ENCODE data around the gene CHCHD6. TPM values are rescaled to one million over a fixed set of nuclear protein-coding genes. Genes with fewer than 3 reads are reported as not detected.
A peak's percentile ranks its signal among the peaks of the same experiment; 100 is the strongest.

The CHCHD6 gene
- total RNA-seq, 2 donors from 2014 or later = 23.6 to 34.4 TPM

DNA sequence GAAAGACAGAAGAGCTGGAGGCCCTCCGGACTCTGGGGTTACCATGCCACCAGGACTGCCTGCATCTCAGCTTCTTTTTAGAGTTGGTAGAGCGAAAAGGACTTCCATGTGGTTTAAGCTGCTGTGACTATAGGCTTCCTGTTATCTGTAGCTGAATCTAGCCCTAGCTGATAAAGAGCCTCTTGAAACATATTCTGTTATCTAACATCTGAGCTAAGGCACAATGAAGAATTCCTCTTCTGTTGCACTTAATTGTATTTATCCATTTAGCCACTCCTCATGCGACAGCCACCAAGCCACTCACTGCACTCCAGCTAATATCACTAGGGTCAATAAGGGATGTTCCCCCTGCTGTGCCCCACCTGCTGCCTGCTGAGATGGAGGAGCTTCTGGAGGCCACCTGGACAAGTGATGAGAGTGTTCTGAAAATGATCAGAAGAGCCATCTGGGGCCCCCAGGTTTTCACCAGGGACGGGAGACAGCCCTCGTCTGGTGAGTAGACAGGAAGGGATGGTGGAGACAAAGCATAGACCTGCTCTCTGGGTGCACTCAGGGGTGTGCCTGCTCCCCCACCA lies 184.2 kb downstream of the CHCHD6 start:
- H3K36me3 Mint-ChIP-seq (ENCODE audit: low read depth) = no peaks in the 10 kb centered on the region
- Histone ChIP-seq H3K36me3 (ENCODE audit: control insufficient read depth, insufficient read depth, low read length) (no peaks in the 10 kb centered on the region), H3K9me3 (ENCODE audit: control insufficient read depth, low read length) (no peaks in the 10 kb centered on the region), H3K4me3 (ENCODE audit: low read length) (peak overlapping the region; percentile 53), H3K27ac (ENCODE audit: low read depth, low read length) (no peak overlapping the region), H3K4me1 (ENCODE audit: control insufficient read depth, insufficient read depth, low read length) (peaks cover 21% of the 10 kb centered on the region), H3K9ac (ENCODE audit: extremely low read depth, low read length, poor library complexity, severe bottlenecking) (no peak overlapping the region), H3K27me3 (ENCODE audit: control insufficient read depth, insufficient read depth, low read length, poor library complexity, severe bottlenecking) (no peaks in the 10 kb centered on the region)
- 72 to 93% methylated on average over 2 to 5 of the region's 5 CpGs for WGBS, 2 experiments (ENCODE audit: insufficient coverage in 1 of 2, insufficient read length in 1 of 2)
- TF ChIP-seq, protein P1, sequence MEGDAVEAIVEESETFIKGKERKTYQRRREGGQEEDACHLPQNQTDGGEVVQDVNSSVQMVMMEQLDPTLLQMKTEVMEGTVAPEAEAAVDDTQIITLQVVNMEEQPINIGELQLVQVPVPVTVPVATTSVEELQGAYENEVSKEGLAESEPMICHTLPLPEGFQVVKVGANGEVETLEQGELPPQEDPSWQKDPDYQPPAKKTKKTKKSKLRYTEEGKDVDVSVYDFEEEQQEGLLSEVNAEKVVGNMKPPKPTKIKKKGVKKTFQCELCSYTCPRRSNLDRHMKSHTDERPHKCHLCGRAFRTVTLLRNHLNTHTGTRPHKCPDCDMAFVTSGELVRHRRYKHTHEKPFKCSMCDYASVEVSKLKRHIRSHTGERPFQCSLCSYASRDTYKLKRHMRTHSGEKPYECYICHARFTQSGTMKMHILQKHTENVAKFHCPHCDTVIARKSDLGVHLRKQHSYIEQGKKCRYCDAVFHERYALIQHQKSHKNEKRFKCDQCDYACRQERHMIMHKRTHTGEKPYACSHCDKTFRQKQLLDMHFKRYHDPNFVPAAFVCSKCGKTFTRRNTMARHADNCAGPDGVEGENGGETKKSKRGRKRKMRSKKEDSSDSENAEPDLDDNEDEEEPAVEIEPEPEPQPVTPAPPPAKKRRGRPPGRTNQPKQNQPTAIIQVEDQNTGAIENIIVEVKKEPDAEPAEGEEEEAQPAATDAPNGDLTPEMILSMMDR (conservative IDR thresholded peaks at IDR 0.05) = no peak
- H3K4me3 Mint-ChIP-seq = no peak overlapping the region
- DNase-seq = peak; percentile 75
- H3K4me1 Mint-ChIP-seq = peaks cover 37% of the 10 kb centered on the region
- H3K27me3 Mint-ChIP-seq (ENCODE audit: insufficient read depth) = no peaks in the 10 kb centered on the region
- peak overlapping the region; percentile 71 for H3K27ac Mint-ChIP-seq
- no peaks in the 10 kb centered on the region for H3K9me3 Mint-ChIP-seq

DNA sequence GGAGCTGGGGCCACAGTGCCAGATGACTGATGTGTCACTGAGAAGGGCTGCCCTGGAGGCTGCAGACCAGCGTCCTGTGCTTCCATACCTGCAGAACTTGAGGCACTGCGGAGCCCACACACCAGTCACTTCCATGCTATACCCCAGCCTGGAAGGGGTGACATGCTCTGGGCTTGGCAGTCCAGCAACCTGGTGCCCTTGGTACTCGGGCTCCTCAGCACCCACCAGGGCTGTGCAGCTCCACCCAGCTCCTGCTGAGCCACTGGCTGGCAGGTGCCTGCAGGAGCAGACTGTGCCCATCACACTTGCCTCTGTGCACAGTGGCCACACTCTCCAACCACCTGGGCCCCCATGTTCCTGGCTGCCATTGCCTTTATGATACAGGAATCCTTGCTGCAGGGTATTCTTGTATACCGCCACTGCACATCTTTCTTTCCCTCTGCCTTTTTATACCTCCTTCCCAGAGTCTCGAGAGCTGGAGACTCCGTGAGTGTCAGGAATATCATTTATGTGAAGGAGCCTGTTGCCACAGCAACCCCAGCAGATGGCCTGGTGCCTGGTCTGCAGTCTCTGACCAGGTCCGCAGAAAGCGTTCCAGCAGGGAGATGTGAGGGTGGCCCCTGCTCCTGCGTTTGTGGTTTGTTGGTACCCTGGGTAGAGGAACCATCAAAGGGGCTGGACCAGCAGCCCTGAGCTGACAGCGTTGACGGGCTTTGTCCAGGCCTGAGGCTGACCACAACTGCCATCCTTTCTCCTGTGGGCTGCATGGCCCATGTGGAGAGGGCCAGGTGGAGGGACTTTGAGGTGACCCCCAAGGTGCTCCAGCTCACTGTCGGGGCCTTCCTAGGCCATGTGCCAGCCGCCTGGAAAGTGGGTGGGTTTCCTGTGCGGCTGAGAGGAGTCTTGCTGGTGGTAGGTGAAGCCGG lies 185.5 kb downstream of the CHCHD6 start:
- H3K9ac ChIP-seq (ENCODE audit: extremely low read depth, low read length, poor library complexity, severe bottlenecking) = no peak overlapping the region
- H3K36me3 ChIP-seq (ENCODE audit: control insufficient read depth, insufficient read depth, low read length) = no peaks in the 10 kb centered on the region
- H3K27me3 Mint-ChIP-seq (ENCODE audit: insufficient read depth) = no peaks in the 10 kb centered on the region
- DNase-seq = no peak
- H3K27me3 ChIP-seq (ENCODE audit: control insufficient read depth, insufficient read depth, low read length, poor library complexity, severe bottlenecking) = no peaks in the 10 kb centered on the region
- H3K9me3 ChIP-seq (ENCODE audit: control insufficient read depth, low read length) = no peaks in the 10 kb centered on the region
- peak overlapping the region; percentile 10 for H3K27ac ChIP-seq (ENCODE audit: low read depth, low read length)
- H3K4me3 Mint-ChIP-seq = no peak overlapping the region
- no peak overlapping the region for H3K27ac Mint-ChIP-seq
- no peaks in the 10 kb centered on the region for H3K9me3 Mint-ChIP-seq
- TF ChIP-seq, protein P1 (conservative IDR thresholded peaks at IDR 0.05) = no peak
- peaks cover 21% of the 10 kb centered on the region for H3K4me1 ChIP-seq (ENCODE audit: control insufficient read depth, insufficient read depth, low read length)
- no peaks in the 10 kb centered on the region for H3K36me3 Mint-ChIP-seq (ENCODE audit: low read depth)
- peaks cover 37% of the 10 kb centered on the region for H3K4me1 Mint-ChIP-seq
- 92 to 93% methylated on average over 5 to 15 of the region's 15 CpGs for WGBS, 2 experiments (ENCODE audit: insufficient coverage in 1 of 2, insufficient read length in 1 of 2)
- H3K4me3 ChIP-seq (ENCODE audit: low read length) = no peak overlapping the region

DNA sequence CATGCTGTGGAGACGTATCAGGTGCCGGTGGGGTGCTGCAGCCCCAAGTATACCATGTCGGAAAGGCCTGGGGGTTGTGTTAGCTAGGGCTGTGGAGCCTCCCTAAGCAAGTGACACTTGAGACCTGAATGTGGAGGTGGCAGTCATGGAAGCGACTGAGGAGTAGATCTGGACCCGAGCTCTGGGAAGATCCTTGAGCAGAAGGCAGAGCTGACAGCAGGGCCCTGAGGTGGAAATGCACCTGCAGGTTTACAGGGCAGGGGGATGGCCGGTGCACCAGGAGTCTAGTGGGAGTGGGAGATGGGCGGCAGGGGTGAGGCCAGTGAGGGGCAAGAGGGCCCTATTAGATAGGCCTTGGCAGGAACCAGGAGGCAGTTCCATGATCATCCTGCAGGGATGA lies 187.1 kb downstream of the CHCHD6 start:
- TF ChIP-seq, protein P1 (conservative IDR thresholded peaks at IDR 0.05) = peak; percentile 45
- Mint-ChIP-seq H3K36me3 (ENCODE audit: low read depth) (no peaks in the 10 kb centered on the region), H3K27ac (no peak overlapping the region), H3K9me3 (no peaks in the 10 kb centered on the region), H3K4me1 (peaks cover 38% of the 10 kb centered on the region), H3K4me3 (no peak overlapping the region), H3K27me3 (ENCODE audit: insufficient read depth) (no peaks in the 10 kb centered on the region)
- Histone ChIP-seq H3K4me1 (ENCODE audit: control insufficient read depth, insufficient read depth, low read length) (peaks cover 21% of the 10 kb centered on the region), H3K36me3 (ENCODE audit: control insufficient read depth, insufficient read depth, low read length) (no peaks in the 10 kb centered on the region), H3K4me3 (ENCODE audit: low read length) (no peak overlapping the region), H3K27me3 (ENCODE audit: control insufficient read depth, insufficient read depth, low read length, poor library complexity, severe bottlenecking) (no peaks in the 10 kb centered on the region), H3K9me3 (ENCODE audit: control insufficient read depth, low read length) (no peaks in the 10 kb centered on the region), H3K27ac (ENCODE audit: low read depth, low read length) (no peak overlapping the region), H3K9ac (ENCODE audit: extremely low read depth, low read length, poor library complexity, severe bottlenecking) (no peak overlapping the region)
- WGBS, 2 experiments (ENCODE audit: insufficient coverage in 1 of 2, insufficient read length in 1 of 2) = 93 to 94% methylated on average over 5 to 7 of the region's 7 CpGs
- no peak for DNase-seq
